ENCODE data around the gene MYBPC3.

The MYBPC3 gene

DNA sequence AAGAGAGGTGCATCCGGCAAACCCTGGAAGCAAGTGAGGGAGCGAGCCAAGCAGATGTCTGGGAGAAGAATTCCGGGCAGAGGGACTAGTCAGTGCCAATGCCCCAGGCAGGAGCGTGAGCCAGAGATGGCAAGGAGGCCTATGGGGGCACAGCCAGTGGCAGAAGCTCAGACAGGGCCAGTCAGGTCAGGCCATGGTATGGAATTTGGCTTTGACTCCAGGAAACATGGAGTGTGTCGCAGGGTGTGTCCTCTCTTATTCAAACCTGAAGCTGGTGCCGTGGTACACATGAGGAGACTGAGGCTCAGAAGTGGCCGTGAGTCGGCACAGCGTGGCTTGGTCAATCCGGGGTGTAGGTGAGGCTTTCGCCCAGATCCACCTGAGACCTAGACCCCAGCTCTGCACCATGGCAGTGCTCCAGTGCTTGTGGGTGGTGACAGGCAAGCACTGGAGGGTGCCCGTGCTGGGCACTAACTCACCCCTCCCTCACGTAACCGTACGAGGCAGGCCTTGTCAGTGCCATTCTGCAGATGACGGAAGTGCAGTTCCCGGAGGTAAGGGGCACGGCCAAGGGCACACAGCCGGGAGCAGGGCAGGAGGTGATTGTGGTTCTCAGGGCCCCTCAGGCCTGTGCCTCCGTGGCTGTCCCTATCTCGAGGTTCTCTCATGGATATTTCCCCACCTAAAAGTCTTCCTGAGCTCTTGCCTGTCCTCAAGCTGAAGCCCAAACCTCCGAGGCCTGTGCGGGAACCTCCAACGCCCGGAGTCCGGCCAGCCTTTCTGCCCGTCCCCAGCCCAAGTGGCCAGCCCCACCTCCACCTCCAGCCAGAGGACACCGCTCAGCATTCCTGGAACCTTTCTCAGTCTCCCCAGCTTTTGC is 36.4 kb upstream of the MYBPC3 start:
- peak overlapping the region; percentile 33 for H4K8ac ChIP-seq (ENCODE audit: low read depth, low read length)
- no peaks in the 10 kb centered on the region for H3K79me1 ChIP-seq (ENCODE audit: low read depth, low read length)
- H3K27me3 ChIP-seq (ENCODE audit: control insufficient read depth in 3 of 3, insufficient read depth in 3 of 3, low read depth in 1 of 3, low read length in 3 of 3), result peaks cover 0 to 5% (median 0%) of the 10 kb centered on the region in 3 experiments
- no peak overlapping the region for H2BK120ac ChIP-seq (ENCODE audit: low read depth, low read length)
- H3K4me2 ChIP-seq (ENCODE audit: insufficient read depth, low read length, poor library complexity, severe bottlenecking), result no peak overlapping the region
- WGBS, 2 donors (ENCODE audit: extremely low coverage in 2 of 2, insufficient read length in 2 of 2, insufficient replicate concordance in 1 of 2), result no CpG with 5 or more reads among the region's 28 CpGs
- H2AK5ac ChIP-seq (ENCODE audit: low read depth, low read length), result peak overlapping the region; percentile 71
- no peak overlapping the region for H3K4me3 ChIP-seq (ENCODE audit: low read length in 2 of 2)
- H3K36me3 ChIP-seq (replicated peaks in 1 of 2; ENCODE audit: control insufficient read depth in 2 of 2, insufficient read depth in 2 of 2, low read length in 2 of 2), result no peaks in the 10 kb centered on the region
- no peaks in the 10 kb centered on the region for H3K9me3 ChIP-seq (replicated peaks in 1 of 2; ENCODE audit: control insufficient read depth in 2 of 2, insufficient read depth in 1 of 2, low read depth in 1 of 2, low read length in 2 of 2)
- no peak overlapping the region for H2BK12ac ChIP-seq (ENCODE audit: low read length)
- peak overlapping the region; percentile 92 for H3K18ac ChIP-seq (ENCODE audit: low read length)
- peak overlapping the region; percentile 72 for H2AFZ ChIP-seq (ENCODE audit: low read length)
- peak overlapping the region; percentile 26 for H2BK5ac ChIP-seq (ENCODE audit: low read length)
- H2BK15ac ChIP-seq (ENCODE audit: low read length), result peak overlapping the region; percentile 90
- H3K4me1 ChIP-seq (ENCODE audit: control insufficient read depth in 2 of 2, insufficient read depth in 1 of 2, low read depth in 1 of 2, low read length in 2 of 2), result peaks cover 0 to 6% of the 10 kb centered on the region in 2 donors
- peak overlapping the region; percentile 57 for H3K9ac ChIP-seq (ENCODE audit: low read depth, low read length, poor library complexity)
- H3K14ac ChIP-seq (ENCODE audit: low read length), result no peak overlapping the region
- H3K27ac ChIP-seq (replicated peaks; ENCODE audit: low read length), result no peak overlapping the region
- H3K4ac ChIP-seq (ENCODE audit: low read length), result no peak overlapping the region
- peak overlapping the region; percentile 35 for H3K23ac ChIP-seq (ENCODE audit: low read depth, low read length, poor library complexity)
- DNase-seq (ENCODE audit: low spot score), result no peak
- H4K91ac ChIP-seq (ENCODE audit: low read depth, low read length, poor library complexity), result no peak overlapping the region

DNA sequence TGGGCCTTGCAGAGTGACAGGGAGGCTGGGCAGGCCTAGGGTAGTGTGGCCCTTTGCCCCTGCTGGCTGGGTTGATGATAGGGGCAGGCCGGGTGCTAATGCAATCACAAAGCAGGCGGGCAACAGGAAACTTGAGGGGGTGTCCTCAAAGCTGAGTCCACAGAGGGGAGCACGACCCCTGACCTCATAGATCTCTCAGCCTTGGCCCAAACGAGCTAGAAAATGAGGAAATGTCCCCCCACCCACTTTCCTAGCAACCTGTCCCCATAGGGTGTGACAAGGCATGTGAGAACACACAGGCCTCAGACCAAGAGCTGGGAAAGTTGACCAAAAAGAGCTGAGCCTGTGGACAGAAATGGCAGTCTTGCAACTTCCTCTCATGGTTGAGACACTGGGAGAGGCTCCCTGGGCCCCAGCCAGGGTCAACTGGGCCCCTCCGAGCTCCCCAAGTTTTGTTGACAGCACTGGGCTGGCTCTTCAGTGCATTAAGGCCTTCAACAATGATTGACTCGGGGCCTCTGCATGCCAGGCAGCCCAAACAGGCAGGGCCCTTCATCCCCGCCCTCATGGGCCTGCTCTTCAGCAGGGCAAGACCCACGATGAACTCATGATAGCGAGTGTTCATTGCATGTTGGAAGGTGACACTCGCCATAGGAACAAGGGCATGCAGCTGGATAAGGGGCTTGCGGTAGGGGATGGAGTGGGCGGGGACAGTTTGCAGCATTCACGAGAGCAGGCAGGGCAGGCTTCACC is 35.6 kb upstream of the MYBPC3 start:
- DNase-seq (ENCODE audit: low spot score), result no peak
- H3K4ac ChIP-seq (ENCODE audit: low read length), result no peak overlapping the region
- peaks cover 0 to 6% of the 10 kb centered on the region in 2 donors for H3K4me1 ChIP-seq (ENCODE audit: control insufficient read depth in 2 of 2, insufficient read depth in 1 of 2, low read depth in 1 of 2, low read length in 2 of 2)
- H2AK5ac ChIP-seq (ENCODE audit: low read depth, low read length), result peak overlapping the region; percentile 24
- no peaks in the 10 kb centered on the region for H3K36me3 ChIP-seq (replicated peaks in 1 of 2; ENCODE audit: control insufficient read depth in 2 of 2, insufficient read depth in 2 of 2, low read length in 2 of 2)
- WGBS, 2 donors (ENCODE audit: extremely low coverage in 2 of 2, insufficient read length in 2 of 2, insufficient replicate concordance in 1 of 2), result no CpG with 5 or more reads among the region's 13 CpGs
- peak overlapping the region; percentile 72 for H3K18ac ChIP-seq (ENCODE audit: low read length)
- H2BK15ac ChIP-seq (ENCODE audit: low read length), result no peak overlapping the region
- no peaks in the 10 kb centered on the region for H3K79me1 ChIP-seq (ENCODE audit: low read depth, low read length)
- peak overlapping the region; percentile 18 for H2BK12ac ChIP-seq (ENCODE audit: low read length)
- H3K27me3 ChIP-seq (ENCODE audit: control insufficient read depth in 3 of 3, insufficient read depth in 3 of 3, low read depth in 1 of 3, low read length in 3 of 3), result peaks cover 0 to 5% (median 0%) of the 10 kb centered on the region in 3 experiments
- peak overlapping the region; percentile 33 for H4K8ac ChIP-seq (ENCODE audit: low read depth, low read length)
- no peak overlapping the region for H4K91ac ChIP-seq (ENCODE audit: low read depth, low read length, poor library complexity)
- H2BK5ac ChIP-seq (ENCODE audit: low read length), result no peak overlapping the region
- peak overlapping the region; percentile 32 for H3K9ac ChIP-seq (ENCODE audit: low read depth, low read length, poor library complexity)
- H2BK120ac ChIP-seq (ENCODE audit: low read depth, low read length), result no peak overlapping the region
- H3K4me2 ChIP-seq (ENCODE audit: insufficient read depth, low read length, poor library complexity, severe bottlenecking), result no peak overlapping the region
- no peak overlapping the region for H3K14ac ChIP-seq (ENCODE audit: low read length)
- no peak overlapping the region for H3K4me3 ChIP-seq (ENCODE audit: low read length in 2 of 2)
- H2AFZ ChIP-seq (ENCODE audit: low read length), result peak overlapping the region; percentile 72
- H3K9me3 ChIP-seq (replicated peaks in 1 of 2; ENCODE audit: control insufficient read depth in 2 of 2, insufficient read depth in 1 of 2, low read depth in 1 of 2, low read length in 2 of 2), result no peaks in the 10 kb centered on the region
- H3K23ac ChIP-seq (ENCODE audit: low read depth, low read length, poor library complexity), result no peak overlapping the region
- no peak overlapping the region for H3K27ac ChIP-seq (replicated peaks; ENCODE audit: low read length)

DNA sequence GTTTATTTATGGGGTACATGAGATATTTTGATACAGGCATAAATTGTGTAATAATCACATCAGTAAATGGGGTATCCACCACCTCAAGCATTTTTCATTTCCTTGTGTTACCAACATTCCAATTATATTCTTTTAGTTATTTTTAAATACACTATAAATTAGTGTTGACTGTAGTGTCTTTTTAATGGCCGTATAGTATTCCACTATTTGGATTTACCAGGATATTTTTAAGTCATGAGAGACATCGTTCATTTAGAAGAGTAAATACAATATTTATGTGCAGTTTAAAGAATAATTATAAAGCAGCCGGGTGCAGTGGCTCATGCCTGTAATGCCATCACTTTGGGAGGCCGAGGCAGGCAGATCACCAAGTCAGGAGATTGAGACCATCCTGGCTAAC is 32.0 kb upstream of the MYBPC3 start:
- H2BK12ac ChIP-seq (ENCODE audit: low read length), result no peak overlapping the region
- no peak overlapping the region for H3K9ac ChIP-seq (ENCODE audit: low read depth, low read length, poor library complexity)
- H3K36me3 ChIP-seq (replicated peaks in 1 of 2; ENCODE audit: control insufficient read depth in 2 of 2, insufficient read depth in 2 of 2, low read length in 2 of 2), result no peaks in the 10 kb centered on the region
- H2BK5ac ChIP-seq (ENCODE audit: low read length), result no peak overlapping the region
- no peak overlapping the region for H4K91ac ChIP-seq (ENCODE audit: low read depth, low read length, poor library complexity)
- H2BK15ac ChIP-seq (ENCODE audit: low read length), result no peak overlapping the region
- peaks cover 0 to 6% of the 10 kb centered on the region in 2 donors for H3K4me1 ChIP-seq (ENCODE audit: control insufficient read depth in 2 of 2, insufficient read depth in 1 of 2, low read depth in 1 of 2, low read length in 2 of 2)
- no peaks in the 10 kb centered on the region for H3K9me3 ChIP-seq (replicated peaks in 1 of 2; ENCODE audit: control insufficient read depth in 2 of 2, insufficient read depth in 1 of 2, low read depth in 1 of 2, low read length in 2 of 2)
- H2AFZ ChIP-seq (ENCODE audit: low read length), result no peak overlapping the region
- no peak overlapping the region for H3K14ac ChIP-seq (ENCODE audit: low read length)
- WGBS, 2 donors (ENCODE audit: extremely low coverage in 2 of 2, insufficient read length in 2 of 2, insufficient replicate concordance in 1 of 2), result no CpG with 5 or more reads among the region's 4 CpGs
- H3K27ac ChIP-seq (replicated peaks; ENCODE audit: low read length), result no peak overlapping the region
- DNase-seq (ENCODE audit: low spot score), result no peak
- no peak overlapping the region for H3K4me3 ChIP-seq (ENCODE audit: low read length in 2 of 2)
- no peak overlapping the region for H2BK120ac ChIP-seq (ENCODE audit: low read depth, low read length)
- H2AK5ac ChIP-seq (ENCODE audit: low read depth, low read length), result no peak overlapping the region
- H3K4ac ChIP-seq (ENCODE audit: low read length), result no peak overlapping the region
- peaks cover 0 to 5% (median 0%) of the 10 kb centered on the region in 3 experiments for H3K27me3 ChIP-seq (ENCODE audit: control insufficient read depth in 3 of 3, insufficient read depth in 3 of 3, low read depth in 1 of 3, low read length in 3 of 3)
- no peak overlapping the region for H3K18ac ChIP-seq (ENCODE audit: low read length)
- no peak overlapping the region for H4K8ac ChIP-seq (ENCODE audit: low read depth, low read length)
- H3K23ac ChIP-seq (ENCODE audit: low read depth, low read length, poor library complexity), result no peak overlapping the region
- H3K4me2 ChIP-seq (ENCODE audit: insufficient read depth, low read length, poor library complexity, severe bottlenecking), result no peak overlapping the region
- no peaks in the 10 kb centered on the region for H3K79me1 ChIP-seq (ENCODE audit: low read depth, low read length)

DNA sequence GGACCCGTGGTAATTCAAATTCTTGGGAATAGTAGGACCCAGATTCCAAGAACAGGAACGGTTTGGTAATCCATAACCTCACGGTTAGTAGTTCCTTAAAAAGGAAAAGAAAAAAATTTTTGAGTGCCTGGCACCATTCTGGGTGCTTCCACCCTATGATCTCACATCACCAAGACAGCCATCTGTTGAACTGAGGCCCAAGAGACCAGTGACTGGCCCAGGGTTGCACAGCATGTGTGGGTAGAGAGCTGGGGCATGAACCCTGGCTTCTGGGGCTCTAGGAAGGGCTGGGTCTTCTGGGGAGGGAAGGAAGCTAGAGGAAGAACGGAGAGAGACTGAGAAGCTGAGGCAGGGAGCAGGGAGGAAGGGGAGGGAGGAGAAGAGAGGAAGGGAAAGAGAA is 30.6 kb upstream of the MYBPC3 start:
- H3K4ac ChIP-seq (ENCODE audit: low read length), result peak overlapping the region; percentile 53
- H2BK12ac ChIP-seq (ENCODE audit: low read length), result no peak overlapping the region
- no peak overlapping the region for H3K4me2 ChIP-seq (ENCODE audit: insufficient read depth, low read length, poor library complexity, severe bottlenecking)
- no peaks in the 10 kb centered on the region for H3K4me1 ChIP-seq (ENCODE audit: control insufficient read depth in 2 of 2, insufficient read depth in 1 of 2, low read depth in 1 of 2, low read length in 2 of 2)
- DNase-seq (ENCODE audit: low spot score), result no peak
- H3K27ac ChIP-seq (replicated peaks; ENCODE audit: low read length), result no peak overlapping the region
- no peaks in the 10 kb centered on the region for H3K9me3 ChIP-seq (replicated peaks in 1 of 2; ENCODE audit: control insufficient read depth in 2 of 2, insufficient read depth in 1 of 2, low read depth in 1 of 2, low read length in 2 of 2)
- peak overlapping the region; percentile 4 for H2BK120ac ChIP-seq (ENCODE audit: low read depth, low read length)
- no peak overlapping the region for H3K4me3 ChIP-seq (ENCODE audit: low read length in 2 of 2)
- no CpG with 5 or more reads among the region's 4 CpGs for WGBS, 2 donors (ENCODE audit: extremely low coverage in 2 of 2, insufficient read length in 2 of 2, insufficient replicate concordance in 1 of 2)
- H3K9ac ChIP-seq (ENCODE audit: low read depth, low read length, poor library complexity), result no peak overlapping the region
- H3K36me3 ChIP-seq (replicated peaks in 1 of 2; ENCODE audit: control insufficient read depth in 2 of 2, insufficient read depth in 2 of 2, low read length in 2 of 2), result no peaks in the 10 kb centered on the region
- no peak overlapping the region for H3K18ac ChIP-seq (ENCODE audit: low read length)
- peak overlapping the region; percentile 71 for H3K23ac ChIP-seq (ENCODE audit: low read depth, low read length, poor library complexity)
- H2BK15ac ChIP-seq (ENCODE audit: low read length), result no peak overlapping the region
- H3K14ac ChIP-seq (ENCODE audit: low read length), result peak overlapping the region; percentile 21
- no peak overlapping the region for H4K8ac ChIP-seq (ENCODE audit: low read depth, low read length)
- no peaks in the 10 kb centered on the region for H3K27me3 ChIP-seq (ENCODE audit: control insufficient read depth in 3 of 3, insufficient read depth in 3 of 3, low read depth in 1 of 3, low read length in 3 of 3)
- peak overlapping the region; percentile 84 for H2AK5ac ChIP-seq (ENCODE audit: low read depth, low read length)
- no peaks in the 10 kb centered on the region for H3K79me1 ChIP-seq (ENCODE audit: low read depth, low read length)
- no peak overlapping the region for H2BK5ac ChIP-seq (ENCODE audit: low read length)
- H2AFZ ChIP-seq (ENCODE audit: low read length), result no peak overlapping the region
- peak overlapping the region; percentile 72 for H4K91ac ChIP-seq (ENCODE audit: low read depth, low read length, poor library complexity)

All from neuronal stem cell (in vitro differentiated cells).